Breast epithelium (tissue), 4 donors: ENCODE measurements around the gene BBLN. TPM values are rescaled to one million over a fixed set of nuclear protein-coding genes. Genes with fewer than 3 reads are reported as not detected.

Source experiments
- DNase-seq, 2 donors: peaks; one replicate each; pipeline ENCODE4 v3.0.0-alpha.2; 2019; ENCODE audit warnings: low spot score in 2 of 2
- H3K27ac ChIP-seq, 2 donors: fragments of 200-600 bp; sonication (generic) in 1 of 2; one replicate each; pipeline ENCODE4 v1.5.1; 2016 to 2019; ENCODE audit warnings: mild to moderate bottlenecking in 1 of 2
- H3K27me3 ChIP-seq, 2 donors: fragments of 200-600 bp; sonication (generic) in 1 of 2; one replicate each; pipeline versions ENCODE4 v1.5.1 to v1.6.0; 2017 to 2019; ENCODE audit warnings: control low read depth in 1 of 2, mild to moderate bottlenecking in 1 of 2
- H3K36me3 ChIP-seq: fragments of 200-600 bp; one replicate; pipeline ENCODE4 v1.5.1; 2019
- H3K4me1 ChIP-seq, 2 donors: fragments of 200-600 bp; sonication (generic); one replicate each; pipeline ENCODE4 v1.5.1; 2016 to 2019; ENCODE audit warnings: control low read depth in 1 of 2
- H3K4me3 ChIP-seq, 3 donors: fragments of 200-600 bp; sonication (generic); 1 replicate in 2 of 3; 2 replicates in 1 of 3; pipeline ENCODE4 v1.5.1; 2016 to 2019; ENCODE audit warnings: mild to moderate bottlenecking in 3 of 3, moderate library complexity in 2 of 3
- H3K9me3 ChIP-seq, 2 donors: fragments of 200-600 bp; sonication (generic) in 1 of 2; one replicate each; pipeline ENCODE4 v1.5.1; 2016 to 2019; ENCODE audit warnings: control low read depth in 1 of 2
- CTCF ChIP-seq, 3 donors: fragments of 450-650 bp; IDR thresholded peaks; one replicate each; pipeline ENCODE4 v1.5.1; 2016 to 2017; ENCODE audit warnings: antibody characterized with exemption in 3 of 3, mild to moderate bottlenecking in 3 of 3, moderate library complexity in 3 of 3
- POLR2A ChIP-seq: fragments of 450-650 bp; IDR thresholded peaks from one replicate; pipeline ENCODE4 v1.6.1; 2016; ENCODE audit warnings: antibody characterized with exemption, mild to moderate bottlenecking, moderate library complexity
- POLR2AphosphoS5 ChIP-seq, 3 donors: sonication (generic); formaldehyde crosslinking; IDR thresholded peaks; one replicate each; pipeline ENCODE4 v1.6.1; 2017; ENCODE audit warnings: antibody characterized with exemption in 3 of 3
- intact Hi-C: fragments of 100-400 bp; cut with DNase I; formaldehyde crosslinking; loops from one replicate; pipeline ENCODE4 v1.15.1; 2023; ENCODE audit warnings: low total_unique reads
- total RNA-seq, 3 donors: library from RNA; depleted of rRNA; stranded (reverse); fragments of >200 nt; gene quantifications; one replicate each; pipeline ENCODE4 v1.1.0, GENCODE V29; 2016

The BBLN gene
- total RNA-seq, 3 donors from 2014 or later: 144 to 232 (median 152) TPM

GRCh38 chr9:128121924-128122808 lies 37.9 kb upstream of the BBLN start:
- no peak for DNase-seq
- Histone ChIP-seq H3K27ac (no peak overlapping the region), H3K27me3 (no peaks in the 10 kb centered on the region), H3K4me1 (peaks cover 4 to 16% of the 10 kb centered on the region in 2 donors), H3K4me3 (no peak overlapping the region), H3K9me3 (no peaks in the 10 kb centered on the region), H3K36me3 (peaks cover 6% of the 10 kb centered on the region)
- TF ChIP-seq POLR2AphosphoS5 (IDR thresholded peaks at IDR 0.05) (no peak), CTCF (IDR thresholded peaks at IDR 0.05) (no peak), POLR2A (no peak)
- intact Hi-C loops: no loop called here

- Histone ChIP-seq H3K4me1 (peaks cover 4 to 16% of the 10 kb centered on the region in 2 donors), H3K27ac (no peak overlapping the region), H3K9me3 (no peaks in the 10 kb centered on the region), H3K36me3 (peaks cover 6% of the 10 kb centered on the region), H3K27me3 (no peaks in the 10 kb centered on the region), H3K4me3 (no peak overlapping the region)
- no peak for DNase-seq
- no peak for TF ChIP-seq CTCF (IDR thresholded peaks at IDR 0.05)
- TF ChIP-seq POLR2A: no peak
- intact Hi-C loops: no loop called here
Measured at GRCh38 chr9:128122809-128123175, 37.3 kb upstream of the BBLN start.

- peaks cover 6% of the 10 kb centered on the region for H3K36me3 ChIP-seq
- intact Hi-C loops: no loop called here
- H3K4me3 ChIP-seq: no peak overlapping the region
- DNase-seq: no peak
- H3K9me3 ChIP-seq: no peaks in the 10 kb centered on the region
- H3K4me1 ChIP-seq: peaks cover 4 to 16% of the 10 kb centered on the region in 2 donors
- H3K27me3 ChIP-seq: no peaks in the 10 kb centered on the region
- TF ChIP-seq CTCF (IDR thresholded peaks at IDR 0.05) (no peak), POLR2AphosphoS5 (IDR thresholded peaks at IDR 0.05) (no peak), POLR2A (no peak)
- no peak overlapping the region for H3K27ac ChIP-seq
Measured at GRCh38 chr9:128123451-128124080, 36.5 kb upstream of the BBLN start.

GRCh38 chr9:128124451-128124850 lies 35.6 kb upstream of the BBLN start:
- H3K4me1 ChIP-seq: peaks cover 4 to 16% of the 10 kb centered on the region in 2 donors
- no peak for DNase-seq
- no peaks in the 10 kb centered on the region for H3K27me3 ChIP-seq
- no peak overlapping the region for H3K4me3 ChIP-seq
- H3K36me3 ChIP-seq: peaks cover 6% of the 10 kb centered on the region
- TF ChIP-seq POLR2AphosphoS5 (IDR thresholded peaks at IDR 0.05) (no peak), CTCF (IDR thresholded peaks at IDR 0.05) (no peak), POLR2A (no peak)
- intact Hi-C loops: no loop called here
- H3K9me3 ChIP-seq: no peaks in the 10 kb centered on the region
- no peak overlapping the region for H3K27ac ChIP-seq
